WTC11 (cell line): ENCODE results near the gene APBA3. TPM values are rescaled to one million over a fixed set of nuclear protein-coding genes. Genes with fewer than 3 reads are reported as not detected.

ENCODE experiments used
- ATF1 ChIP-seq: sonication (generic); formaldehyde crosslinking; IDR thresholded peaks from 2 replicates; pipeline ENCODE4 v1.8.1; 2023; ENCODE audit warnings: mild to moderate bottlenecking, moderate library complexity, missing genetic modification reagents
- ATF2 ChIP-seq: sonication (generic); formaldehyde crosslinking; IDR thresholded peaks from 2 replicates; pipeline ENCODE4 v1.8.1; 2022; ENCODE audit warnings: low read depth, missing genetic modification reagents, borderline replicate concordance
- ATF3 ChIP-seq: sonication (generic); formaldehyde crosslinking; conservative IDR thresholded peaks from 2 replicates; pipeline ENCODE4 v1.8.1; 2022; ENCODE audit warnings: mild to moderate bottlenecking, missing genetic modification reagents
- ATF6 ChIP-seq: sonication (generic); formaldehyde crosslinking; IDR thresholded peaks from 2 replicates; pipeline ENCODE4 v1.8.1; 2023; ENCODE audit warnings: mild to moderate bottlenecking, missing genetic modification reagents
- CBFB ChIP-seq: sonication (generic); formaldehyde crosslinking; IDR thresholded peaks from 2 replicates; pipeline ENCODE4 v1.8.1; 2022; ENCODE audit warnings: mild to moderate bottlenecking, low read depth, missing genetic modification reagents
- CDX4 ChIP-seq: fragments of 250-450 bp; sonication (Bioruptor Pico); IDR thresholded peaks from 2 replicates; pipeline ENCODE4 v1.9.0; 2021; ENCODE audit warnings: moderate library complexity, mild to moderate bottlenecking, inconsistent platforms, borderline replicate concordance
- CREM ChIP-seq: sonication (generic); formaldehyde crosslinking; IDR thresholded peaks from 2 replicates; pipeline ENCODE4 v1.8.1; 2022; ENCODE audit warnings: mild to moderate bottlenecking, missing genetic modification reagents, moderate library complexity
- E2F5 ChIP-seq: sonication (generic); formaldehyde crosslinking; IDR thresholded peaks from 2 replicates; pipeline ENCODE4 v1.8.1; 2022; ENCODE audit warnings: mild to moderate bottlenecking, moderate library complexity, missing genetic modification reagents
- ELF4 ChIP-seq: sonication (generic); formaldehyde crosslinking; IDR thresholded peaks from 2 replicates; pipeline ENCODE4 v1.8.1; 2022; ENCODE audit warnings: low read depth, mild to moderate bottlenecking, moderate library complexity, missing genetic modification reagents
- EMX1 ChIP-seq: fragments of 250-450 bp; sonication (Bioruptor Pico); IDR thresholded peaks from 2 replicates; pipeline ENCODE4 v1.8.0; 2021; ENCODE audit warnings: mild to moderate bottlenecking
- ETV6 ChIP-seq: sonication (generic); formaldehyde crosslinking; IDR thresholded peaks from 2 replicates; pipeline ENCODE4 v1.8.1; 2022; ENCODE audit warnings: mild to moderate bottlenecking, missing genetic modification reagents
- FOXK1 ChIP-seq: sonication (generic); formaldehyde crosslinking; IDR thresholded peaks from 2 replicates; pipeline ENCODE4 v1.8.0; 2022; ENCODE audit warnings: mild to moderate bottlenecking, moderate library complexity, missing genetic modification reagents
- JUN ChIP-seq: sonication (generic); formaldehyde crosslinking; IDR thresholded peaks from 2 replicates; pipeline ENCODE4 v1.8.0; 2023; ENCODE audit warnings: mild to moderate bottlenecking, missing genetic modification reagents
- NR2C2 ChIP-seq: sonication (generic); formaldehyde crosslinking; IDR thresholded peaks from 2 replicates; pipeline ENCODE4 v1.8.0; 2022; ENCODE audit warnings: mild to moderate bottlenecking, missing genetic modification reagents
- NR3C1 ChIP-seq: sonication (generic); formaldehyde crosslinking; conservative IDR thresholded peaks from 2 replicates; pipeline ENCODE4 v1.8.1; 2023; ENCODE audit warnings: low read depth, mild to moderate bottlenecking, missing genetic modification reagents
- PRDM15 ChIP-seq: sonication (generic); formaldehyde crosslinking; IDR thresholded peaks from 2 replicates; pipeline ENCODE4 v1.8.0; 2022; ENCODE audit warnings: missing genetic modification reagents
- PRRX2 ChIP-seq: fragments of 250-450 bp; sonication (Bioruptor Pico); IDR thresholded peaks from 2 replicates; pipeline ENCODE4 v1.8.0; 2021; ENCODE audit warnings: mild to moderate bottlenecking
- SMAD4 ChIP-seq: sonication (generic); formaldehyde crosslinking; IDR thresholded peaks from 2 replicates; pipeline ENCODE4 v1.8.0; 2022; ENCODE audit warnings: mild to moderate bottlenecking, missing genetic modification reagents
- TCF7 ChIP-seq: sonication (generic); formaldehyde crosslinking; IDR thresholded peaks from 2 replicates; pipeline ENCODE4 v1.8.0; 2022; ENCODE audit warnings: mild to moderate bottlenecking, low read depth, missing genetic modification reagents, moderate library complexity
- USF1 ChIP-seq: sonication (generic); formaldehyde crosslinking; IDR thresholded peaks from 2 replicates; pipeline ENCODE4 v1.8.0; 2022; ENCODE audit warnings: mild to moderate bottlenecking, missing genetic modification reagents
- USF2 ChIP-seq: sonication (generic); formaldehyde crosslinking; IDR thresholded peaks from 2 replicates; pipeline ENCODE4 v1.8.1; 2023; ENCODE audit warnings: mild to moderate bottlenecking, missing genetic modification reagents, moderate library complexity
- ZNF232 ChIP-seq: sonication (generic); formaldehyde crosslinking; IDR thresholded peaks from 2 replicates; pipeline ENCODE4 v1.8.0; 2022; ENCODE audit warnings: mild to moderate bottlenecking, missing genetic modification reagents
- ZNF396 ChIP-seq: fragments of 250-450 bp; sonication (Bioruptor Pico); IDR thresholded peaks from 2 replicates; pipeline ENCODE4 v1.8.0; 2021; ENCODE audit warnings: mild to moderate bottlenecking, moderate library complexity, borderline replicate concordance
- ZNF425 ChIP-seq: fragments of 250-450 bp; sonication (Bioruptor Pico); conservative IDR thresholded peaks from 2 replicates; pipeline ENCODE4 v1.9.0; 2021; ENCODE audit warnings: mild to moderate bottlenecking
- total RNA-seq: library from RNA; stranded (reverse); gene quantifications from 3 replicates; pipeline ENCODE4 v1.2.3, GENCODE V29; 2021

APBA3 gene
- total RNA-seq, 1 experiment from 2014 or later: 27.5 TPM

- TF ChIP-seq ZNF425 (CRISPR knock-in tag) (no peak), CBFB (no peak), CREM (peak; percentile 69; the same call in 1 of the 2 replicates), ATF6 (CRISPR knock-in tag) (no peak), USF2 (CRISPR knock-in tag) (0 out of 2 replicates have a peak, but pooled peaks have one; percentile 13), TCF7 (CRISPR knock-in tag) (no peak), USF1 (CRISPR knock-in tag) (0 out of 2 replicates have a peak, but pooled peaks have one; percentile 22), EMX1 (CRISPR knock-in tag) (no peak), ATF1 (CRISPR knock-in tag) (no peak), SMAD4 (CRISPR knock-in tag) (no peak), E2F5 (CRISPR knock-in tag) (no peak), PRRX2 (CRISPR knock-in tag) (no peak), FOXK1 (peak; percentile 88), ELF4 (CRISPR knock-in tag) (no peak), ZNF396 (no peak), CDX4 (CRISPR knock-in tag) (no peak), NR2C2 (CRISPR knock-in tag) (no peak), ZNF232 (CRISPR knock-in tag) (no peak), ATF3 (CRISPR knock-in tag) (no peak), ETV6 (CRISPR knock-in tag) (peak; percentile 78), ATF2 (no peak), PRDM15 (CRISPR knock-in tag) (no peak), JUN (no peak), NR3C1 (CRISPR knock-in tag) (no peak)
Measured at GRCh38 chr19:3762501-3763459, 1.3 kb upstream of the APBA3 start, which contains the start of gene MRPL54 (continued).
